ENCODE data around the gene RBBP8NL. TPM values are rescaled to one million over a fixed set of nuclear protein-coding genes. Genes with fewer than 3 reads are reported as not detected.

The RBBP8NL gene
- total and polyA plus RNA-seq, 2 of the 8 experiments (the other 6 are each of a cell fraction or from before 2014, with no cell fraction given), result 0.43 to 0.48 TPM

DNA sequence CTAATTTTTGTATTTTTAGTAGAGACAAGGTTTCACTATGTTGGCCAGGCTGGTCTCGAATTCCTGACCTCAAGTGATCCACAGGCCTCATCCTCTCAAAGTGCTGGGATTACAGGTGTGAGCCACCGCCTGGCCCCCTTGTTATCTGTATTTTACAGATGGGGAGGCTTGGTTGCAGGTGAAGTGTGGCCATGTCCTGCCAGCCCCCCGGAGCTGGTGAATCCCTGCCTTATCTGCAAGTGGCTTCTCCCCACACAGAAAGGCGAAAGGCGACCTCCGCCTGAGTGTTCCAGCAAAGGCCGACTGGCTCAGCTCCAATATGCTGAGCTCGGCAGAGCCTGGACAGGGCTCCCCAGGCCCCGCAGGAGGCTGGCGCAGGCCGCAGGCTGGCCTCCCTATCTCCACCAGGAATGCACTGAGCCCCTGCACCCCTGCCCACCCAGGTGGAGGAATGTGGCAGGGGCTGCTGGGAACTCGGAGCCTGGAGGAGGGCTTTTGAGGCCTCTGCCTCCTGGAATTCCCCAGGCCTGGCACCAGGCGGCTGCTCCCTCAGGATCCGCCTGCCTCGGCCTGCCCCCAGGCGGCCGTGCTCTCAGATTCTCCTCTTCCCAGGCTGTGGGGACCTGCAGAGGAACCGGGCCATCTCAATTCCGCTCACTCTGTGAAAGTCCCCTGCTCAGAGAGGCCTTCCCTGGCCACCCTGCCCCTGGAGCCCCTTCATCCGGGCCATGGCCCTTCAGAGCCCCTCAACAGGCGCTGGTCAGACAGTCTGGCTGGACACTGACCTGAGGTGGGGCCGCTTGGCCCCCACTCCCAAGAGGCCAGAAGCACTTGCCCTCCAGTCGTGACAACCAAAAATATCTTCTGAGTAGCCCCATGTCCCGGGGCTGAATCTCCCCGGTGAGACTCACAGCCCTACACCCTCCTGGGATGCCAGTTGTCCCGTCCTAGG is 51.0 kb downstream of the RBBP8NL start (continued):
- TF ChIP-seq, protein P1, sequence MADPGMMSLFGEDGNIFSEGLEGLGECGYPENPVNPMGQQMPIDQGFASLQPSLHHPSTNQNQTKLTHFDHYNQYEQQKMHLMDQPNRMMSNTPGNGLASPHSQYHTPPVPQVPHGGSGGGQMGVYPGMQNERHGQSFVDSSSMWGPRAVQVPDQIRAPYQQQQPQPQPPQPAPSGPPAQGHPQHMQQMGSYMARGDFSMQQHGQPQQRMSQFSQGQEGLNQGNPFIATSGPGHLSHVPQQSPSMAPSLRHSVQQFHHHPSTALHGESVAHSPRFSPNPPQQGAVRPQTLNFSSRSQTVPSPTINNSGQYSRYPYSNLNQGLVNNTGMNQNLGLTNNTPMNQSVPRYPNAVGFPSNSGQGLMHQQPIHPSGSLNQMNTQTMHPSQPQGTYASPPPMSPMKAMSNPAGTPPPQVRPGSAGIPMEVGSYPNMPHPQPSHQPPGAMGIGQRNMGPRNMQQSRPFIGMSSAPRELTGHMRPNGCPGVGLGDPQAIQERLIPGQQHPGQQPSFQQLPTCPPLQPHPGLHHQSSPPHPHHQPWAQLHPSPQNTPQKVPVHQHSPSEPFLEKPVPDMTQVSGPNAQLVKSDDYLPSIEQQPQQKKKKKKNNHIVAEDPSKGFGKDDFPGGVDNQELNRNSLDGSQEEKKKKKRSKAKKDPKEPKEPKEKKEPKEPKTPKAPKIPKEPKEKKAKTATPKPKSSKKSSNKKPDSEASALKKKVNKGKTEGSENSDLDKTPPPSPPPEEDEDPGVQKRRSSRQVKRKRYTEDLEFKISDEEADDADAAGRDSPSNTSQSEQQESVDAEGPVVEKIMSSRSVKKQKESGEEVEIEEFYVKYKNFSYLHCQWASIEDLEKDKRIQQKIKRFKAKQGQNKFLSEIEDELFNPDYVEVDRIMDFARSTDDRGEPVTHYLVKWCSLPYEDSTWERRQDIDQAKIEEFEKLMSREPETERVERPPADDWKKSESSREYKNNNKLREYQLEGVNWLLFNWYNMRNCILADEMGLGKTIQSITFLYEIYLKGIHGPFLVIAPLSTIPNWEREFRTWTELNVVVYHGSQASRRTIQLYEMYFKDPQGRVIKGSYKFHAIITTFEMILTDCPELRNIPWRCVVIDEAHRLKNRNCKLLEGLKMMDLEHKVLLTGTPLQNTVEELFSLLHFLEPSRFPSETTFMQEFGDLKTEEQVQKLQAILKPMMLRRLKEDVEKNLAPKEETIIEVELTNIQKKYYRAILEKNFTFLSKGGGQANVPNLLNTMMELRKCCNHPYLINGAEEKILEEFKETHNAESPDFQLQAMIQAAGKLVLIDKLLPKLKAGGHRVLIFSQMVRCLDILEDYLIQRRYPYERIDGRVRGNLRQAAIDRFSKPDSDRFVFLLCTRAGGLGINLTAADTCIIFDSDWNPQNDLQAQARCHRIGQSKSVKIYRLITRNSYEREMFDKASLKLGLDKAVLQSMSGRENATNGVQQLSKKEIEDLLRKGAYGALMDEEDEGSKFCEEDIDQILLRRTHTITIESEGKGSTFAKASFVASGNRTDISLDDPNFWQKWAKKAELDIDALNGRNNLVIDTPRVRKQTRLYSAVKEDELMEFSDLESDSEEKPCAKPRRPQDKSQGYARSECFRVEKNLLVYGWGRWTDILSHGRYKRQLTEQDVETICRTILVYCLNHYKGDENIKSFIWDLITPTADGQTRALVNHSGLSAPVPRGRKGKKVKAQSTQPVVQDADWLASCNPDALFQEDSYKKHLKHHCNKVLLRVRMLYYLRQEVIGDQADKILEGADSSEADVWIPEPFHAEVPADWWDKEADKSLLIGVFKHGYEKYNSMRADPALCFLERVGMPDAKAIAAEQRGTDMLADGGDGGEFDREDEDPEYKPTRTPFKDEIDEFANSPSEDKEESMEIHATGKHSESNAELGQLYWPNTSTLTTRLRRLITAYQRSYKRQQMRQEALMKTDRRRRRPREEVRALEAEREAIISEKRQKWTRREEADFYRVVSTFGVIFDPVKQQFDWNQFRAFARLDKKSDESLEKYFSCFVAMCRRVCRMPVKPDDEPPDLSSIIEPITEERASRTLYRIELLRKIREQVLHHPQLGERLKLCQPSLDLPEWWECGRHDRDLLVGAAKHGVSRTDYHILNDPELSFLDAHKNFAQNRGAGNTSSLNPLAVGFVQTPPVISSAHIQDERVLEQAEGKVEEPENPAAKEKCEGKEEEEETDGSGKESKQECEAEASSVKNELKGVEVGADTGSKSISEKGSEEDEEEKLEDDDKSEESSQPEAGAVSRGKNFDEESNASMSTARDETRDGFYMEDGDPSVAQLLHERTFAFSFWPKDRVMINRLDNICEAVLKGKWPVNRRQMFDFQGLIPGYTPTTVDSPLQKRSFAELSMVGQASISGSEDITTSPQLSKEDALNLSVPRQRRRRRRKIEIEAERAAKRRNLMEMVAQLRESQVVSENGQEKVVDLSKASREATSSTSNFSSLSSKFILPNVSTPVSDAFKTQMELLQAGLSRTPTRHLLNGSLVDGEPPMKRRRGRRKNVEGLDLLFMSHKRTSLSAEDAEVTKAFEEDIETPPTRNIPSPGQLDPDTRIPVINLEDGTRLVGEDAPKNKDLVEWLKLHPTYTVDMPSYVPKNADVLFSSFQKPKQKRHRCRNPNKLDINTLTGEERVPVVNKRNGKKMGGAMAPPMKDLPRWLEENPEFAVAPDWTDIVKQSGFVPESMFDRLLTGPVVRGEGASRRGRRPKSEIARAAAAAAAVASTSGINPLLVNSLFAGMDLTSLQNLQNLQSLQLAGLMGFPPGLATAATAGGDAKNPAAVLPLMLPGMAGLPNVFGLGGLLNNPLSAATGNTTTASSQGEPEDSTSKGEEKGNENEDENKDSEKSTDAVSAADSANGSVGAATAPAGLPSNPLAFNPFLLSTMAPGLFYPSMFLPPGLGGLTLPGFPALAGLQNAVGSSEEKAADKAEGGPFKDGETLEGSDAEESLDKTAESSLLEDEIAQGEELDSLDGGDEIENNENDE (IDR thresholded peaks at IDR 0.05; ENCODE audit: insufficient replicate concordance, low read length), result no peak
- peak; percentile 72; the same call in 1 of the 2 replicates for TF ChIP-seq TBP (IDR thresholded peaks at IDR 0.05; ENCODE audit: low read depth, low read length)
- no peak for TF ChIP-seq CBX8 (IDR thresholded peaks at IDR 0.05; ENCODE audit: borderline replicate concordance, low read depth, low read length)
- no peak for TF ChIP-seq BRCA1 (IDR thresholded peaks at IDR 0.05; ENCODE audit: low read depth, low read length)
- no peak for TF ChIP-seq CREB1 (IDR thresholded peaks at IDR 0.05)
- no peak for TF ChIP-seq CHD2 (IDR thresholded peaks at IDR 0.05; ENCODE audit: low read length)
- TF ChIP-seq RBBP5 (IDR thresholded peaks at IDR 0.05; ENCODE audit: borderline replicate concordance, low read depth, low read length), result no peak; the same call in 1 of the 2 replicates

Measured in H1 (cell line).